GM18511 (cell line): ENCODE results near the gene IL15.
"Not testable (repeated sequence)": the region's sequence is repeated elsewhere in the genome, so short reads cannot be mapped to it uniquely, and the experiment has no call there.

ENCODE experiments used
- ATAC-seq: cut with Tn5 transposase; IDR thresholded peaks from one replicate; pipeline ENCODE4 v1.9.1; 2021; ENCODE audit warnings: mild to moderate bottlenecking, moderate library complexity; ENCODE audit not compliant: unreplicated experiment

IL15 gene

GRCh38 chr4:141636082-141636770, at the start of gene IL15:
IL15 (plus strand) TSS chr4:141636583; CDS start chr4:141719465, 82,882 bp downstream.
- peak; percentile 70 for ATAC-seq

- no peak for ATAC-seq
Observed at GRCh38 chr4:141587897-141588296, 48.5 kb upstream of the IL15 start.

- ATAC-seq = no peak
Observed at GRCh38 chr4:141595531-141595930, 40.9 kb upstream of the IL15 start.

- ATAC-seq = no peak
Observed at GRCh38 chr4:141599853-141600252, 36.5 kb upstream of the IL15 start.

GRCh38 chr4:141604683-141605082, 31.7 kb upstream of the IL15 start:
- not testable (repeated sequence) for ATAC-seq

GRCh38 chr4:141605425-141605856, 30.9 kb upstream of the IL15 start:
- ATAC-seq = no peak

- no peak for ATAC-seq
Observed at GRCh38 chr4:141609243-141609642, 27.1 kb upstream of the IL15 start.

- no peak for ATAC-seq
Observed at GRCh38 chr4:141610365-141610764, 26.0 kb upstream of the IL15 start.

- ATAC-seq = peak; percentile 81
Observed at GRCh38 chr4:141614878-141615586, 21.4 kb upstream of the IL15 start.

GRCh38 chr4:141615587-141615918, 20.8 kb upstream of the IL15 start:
- ATAC-seq = not testable (repeated sequence)

- ATAC-seq = no peak
Observed at GRCh38 chr4:141620715-141621114, 15.7 kb upstream of the IL15 start.

- no peak for ATAC-seq
Observed at GRCh38 chr4:141625023-141625422, 11.4 kb upstream of the IL15 start.

GRCh38 chr4:141630854-141631253, 5.5 kb upstream of the IL15 start:
- ATAC-seq = no peak

- peak; percentile 42 for ATAC-seq
Observed at GRCh38 chr4:141635736-141636081, 674 bp upstream of the IL15 start.

GRCh38 chr4:141636771-141637460, 533 bp downstream of the IL15 start:
- peak; percentile 62 for ATAC-seq

- ATAC-seq = no peak
Observed at GRCh38 chr4:141637565-141637964, 1.2 kb downstream of the IL15 start.

- no peak for ATAC-seq
Observed at GRCh38 chr4:141638230-141638629, 1.8 kb downstream of the IL15 start.

GRCh38 chr4:141640696-141641095, 4.3 kb downstream of the IL15 start:
- no peak for ATAC-seq

- no peak for ATAC-seq
Observed at GRCh38 chr4:141642063-141642462, 5.7 kb downstream of the IL15 start.

GRCh38 chr4:141642711-141643110, 6.3 kb downstream of the IL15 start:
- no peak for ATAC-seq

- ATAC-seq = peak; percentile 59
Observed at GRCh38 chr4:141643557-141643956, 7.2 kb downstream of the IL15 start.
